Measurements from ENCODE around the gene CEACAM4. TPM values are rescaled to one million over a fixed set of nuclear protein-coding genes. Genes with fewer than 3 reads are reported as not detected.
A peak's percentile ranks its signal among the peaks of the same experiment; 100 is the strongest.

CEACAM4 gene
- polyA plus RNA-seq, 4 donors = 0.06 to 0.39 TPM; not detected in 2

- WGBS, 3 donors = 32 to 48% (median 44%) methylated on average over 3 of the region's 3 CpGs
- H3K4me3 ChIP-seq (ENCODE audit: low read depth in 1 of 3, low read length in 3 of 3) = no peak overlapping the region
- peaks cover 0 to 10% (median 0%) of the 10 kb centered on the region in 3 donors for H3K27me3 ChIP-seq (ENCODE audit: control insufficient read depth in 3 of 3, insufficient read depth in 3 of 3, low read length in 3 of 3)
- no peaks in the 10 kb centered on the region for H3K9me3 ChIP-seq (ENCODE audit: control insufficient read depth in 2 of 2, insufficient read depth in 1 of 2, low read depth in 1 of 2, low read length in 1 of 2)
- H3K27ac ChIP-seq (ENCODE audit: low read depth in 1 of 3, low read length in 2 of 3) = no peak overlapping the region
- DNase-seq (no peak), FAIRE-seq (no peak)
- H3K4me1 ChIP-seq (ENCODE audit: control insufficient read depth in 3 of 3, insufficient read depth in 2 of 3, low read depth in 1 of 3, low read length in 2 of 3) = no peaks in the 10 kb centered on the region
- H3K36me3 ChIP-seq (ENCODE audit: control insufficient read depth in 3 of 3, insufficient read depth in 2 of 3, low read depth in 1 of 3, low read length in 3 of 3) = no peaks in the 10 kb centered on the region
Observed at GRCh38 chr19:41595890-41596280, 31.0 kb downstream of the CEACAM4 start.

- Histone ChIP-seq H3K4me3 (ENCODE audit: low read depth in 1 of 3, low read length in 3 of 3) (no peak overlapping the region), H3K27me3 (ENCODE audit: control insufficient read depth in 3 of 3, insufficient read depth in 3 of 3, low read length in 3 of 3) (peaks cover 0 to 10% (median 0%) of the 10 kb centered on the region in 3 donors), H3K4me1 (ENCODE audit: control insufficient read depth in 3 of 3, insufficient read depth in 2 of 3, low read depth in 1 of 3, low read length in 2 of 3) (no peaks in the 10 kb centered on the region), H3K9me3 (ENCODE audit: control insufficient read depth in 2 of 2, insufficient read depth in 1 of 2, low read depth in 1 of 2, low read length in 1 of 2) (no peaks in the 10 kb centered on the region), H3K27ac (ENCODE audit: low read depth in 1 of 3, low read length in 2 of 3) (no peak overlapping the region), H3K36me3 (ENCODE audit: control insufficient read depth in 3 of 3, insufficient read depth in 2 of 3, low read depth in 1 of 3, low read length in 3 of 3) (no peaks in the 10 kb centered on the region)
- 22 to 23% (median 22%) methylated on average over 4 of the region's 4 CpGs for WGBS, 3 donors
- FAIRE-seq = no peak
- peak; percentile 70 to 76 for DNase-seq
Observed at GRCh38 chr19:41595258-41595889, 31.5 kb downstream of the CEACAM4 start.

DNA sequence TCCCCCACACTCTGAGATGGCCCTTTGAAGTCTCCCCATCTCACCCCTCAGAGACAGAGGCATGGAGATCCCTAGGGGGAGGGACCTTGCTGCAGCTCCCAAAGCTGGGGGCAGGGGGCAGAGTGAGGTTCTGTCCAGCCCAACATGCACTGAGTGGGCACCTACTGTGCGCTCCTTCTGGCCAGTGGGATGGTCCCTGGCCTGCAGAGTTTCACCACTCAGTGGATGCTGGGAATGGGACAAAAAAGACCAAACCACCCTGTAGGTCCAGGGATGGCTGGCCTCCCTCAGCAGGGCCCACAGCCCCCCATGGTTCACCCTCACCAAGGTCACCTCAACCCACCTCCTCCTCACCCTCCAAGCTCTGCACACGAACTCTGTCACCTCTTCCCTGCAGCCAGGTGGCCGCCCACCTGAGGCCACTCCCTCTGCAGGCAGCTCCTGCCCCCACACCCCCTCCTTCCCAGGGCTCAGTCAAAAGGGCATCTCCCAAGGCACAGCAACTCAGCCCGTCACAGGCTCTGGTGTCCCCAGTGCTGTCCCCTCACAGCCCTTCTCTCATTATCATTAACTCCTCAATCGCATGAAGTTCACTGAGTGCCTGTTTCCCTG is 34.8 kb downstream of the CEACAM4 start:
- Histone ChIP-seq H3K36me3 (ENCODE audit: control insufficient read depth in 3 of 3, insufficient read depth in 2 of 3, low read depth in 1 of 3, low read length in 3 of 3) (no peaks in the 10 kb centered on the region), H3K27ac (ENCODE audit: low read depth in 1 of 3, low read length in 2 of 3) (no peak overlapping the region), H3K9me3 (ENCODE audit: control insufficient read depth in 2 of 2, insufficient read depth in 1 of 2, low read depth in 1 of 2, low read length in 1 of 2) (no peaks in the 10 kb centered on the region), H3K4me1 (ENCODE audit: control insufficient read depth in 3 of 3, insufficient read depth in 2 of 3, low read depth in 1 of 3, low read length in 2 of 3) (no peaks in the 10 kb centered on the region), H3K27me3 (ENCODE audit: control insufficient read depth in 3 of 3, insufficient read depth in 3 of 3, low read length in 3 of 3) (peaks cover 0 to 5% (median 0%) of the 10 kb centered on the region in 3 donors), H3K4me3 (ENCODE audit: low read depth in 1 of 3, low read length in 3 of 3) (no peak overlapping the region)
- DNase-seq (no peak), FAIRE-seq (no peak)
- 42 to 50% (median 50%) methylated on average over 5 of the region's 5 CpGs for WGBS, 3 donors

DNA sequence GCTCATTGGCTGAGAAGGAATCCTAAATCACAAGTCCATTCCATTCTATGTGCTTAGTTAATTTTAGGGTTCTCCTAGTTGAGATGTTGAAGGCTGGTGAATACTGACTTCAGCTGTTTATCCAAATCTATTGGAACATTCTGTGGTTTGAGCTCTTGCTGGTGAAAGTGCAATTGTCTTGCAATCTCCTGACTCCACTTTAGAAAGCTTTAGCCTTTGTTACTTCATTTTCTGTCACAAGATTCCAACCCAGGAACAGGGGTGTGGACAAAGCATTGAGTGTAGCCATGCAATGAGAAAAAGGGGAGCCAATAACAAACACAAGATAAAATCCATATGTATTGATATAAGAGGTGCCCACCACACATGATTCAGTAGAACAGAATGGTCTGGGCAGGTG is 35.9 kb downstream of the CEACAM4 start:
- DNase-seq (no peak), FAIRE-seq (no peak)
- Histone ChIP-seq H3K27ac (ENCODE audit: low read depth in 1 of 3, low read length in 2 of 3) (no peak overlapping the region), H3K27me3 (ENCODE audit: control insufficient read depth in 3 of 3, insufficient read depth in 3 of 3, low read length in 3 of 3) (no peaks in the 10 kb centered on the region), H3K4me3 (ENCODE audit: low read depth in 1 of 3, low read length in 3 of 3) (no peak overlapping the region), H3K9me3 (ENCODE audit: control insufficient read depth in 2 of 2, insufficient read depth in 1 of 2, low read depth in 1 of 2, low read length in 1 of 2) (no peaks in the 10 kb centered on the region), H3K4me1 (ENCODE audit: control insufficient read depth in 3 of 3, insufficient read depth in 2 of 3, low read depth in 1 of 3, low read length in 2 of 3) (no peaks in the 10 kb centered on the region), H3K36me3 (ENCODE audit: control insufficient read depth in 3 of 3, insufficient read depth in 2 of 3, low read depth in 1 of 3, low read length in 3 of 3) (no peaks in the 10 kb centered on the region)

GRCh38 chr19:41589371-41589770 is 37.5 kb downstream of the CEACAM4 start:
- 40 to 59% (median 43%) methylated on average over 2 of the region's 2 CpGs for WGBS, 3 donors

DNA sequence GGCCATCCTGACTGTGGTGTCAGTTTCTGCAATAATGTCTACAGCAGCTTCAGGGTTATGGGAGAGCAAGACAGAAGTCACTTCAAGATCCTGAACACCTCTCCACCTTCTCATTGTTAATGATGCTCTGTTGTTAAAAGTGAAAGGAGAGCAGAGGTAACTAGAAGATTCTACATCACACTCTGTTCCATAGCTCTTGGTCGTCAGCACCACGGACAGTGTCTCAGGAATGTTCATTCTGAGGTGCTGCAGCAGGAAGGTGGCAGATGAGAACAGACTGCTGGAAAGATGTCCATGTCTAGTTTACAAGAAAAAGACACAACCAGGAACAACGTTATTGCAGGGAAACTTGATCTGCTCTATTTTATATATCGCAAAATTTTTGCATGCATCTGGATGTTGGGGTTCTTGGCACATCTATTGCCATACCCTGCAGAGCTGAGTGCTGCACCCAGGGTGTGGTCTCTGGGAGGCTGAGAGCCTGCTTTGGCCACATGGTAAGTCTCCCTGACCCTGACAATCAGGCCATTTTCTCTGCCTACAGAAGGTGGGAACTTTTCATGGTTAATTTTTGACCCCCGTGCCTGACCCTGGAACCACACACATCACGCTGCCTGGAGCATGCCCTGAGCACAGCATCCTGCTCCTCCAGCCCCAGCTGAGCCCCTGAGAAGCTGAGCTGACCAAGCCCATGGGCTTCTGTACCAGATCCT is 38.2 kb downstream of the CEACAM4 start:
- DNase-seq (peak; percentile 22 to 58), FAIRE-seq (no peak)
- no peaks in the 10 kb centered on the region for H3K4me1 ChIP-seq (ENCODE audit: control insufficient read depth in 3 of 3, insufficient read depth in 2 of 3, low read depth in 1 of 3, low read length in 2 of 3)
- H3K27ac ChIP-seq (ENCODE audit: low read depth in 1 of 3, low read length in 2 of 3) = no peak overlapping the region
- no peak overlapping the region for H3K4me3 ChIP-seq (ENCODE audit: low read depth in 1 of 3, low read length in 3 of 3)
- H3K9me3 ChIP-seq (ENCODE audit: control insufficient read depth in 2 of 2, insufficient read depth in 1 of 2, low read depth in 1 of 2, low read length in 1 of 2) = peaks cover 0 to 2% of the 10 kb centered on the region in 2 donors
- H3K27me3 ChIP-seq (ENCODE audit: control insufficient read depth in 3 of 3, insufficient read depth in 3 of 3, low read length in 3 of 3) = no peaks in the 10 kb centered on the region
- 25 to 38% (median 36%) methylated on average over 6 of the region's 6 CpGs for WGBS, 3 donors
- no peaks in the 10 kb centered on the region for H3K36me3 ChIP-seq (ENCODE audit: control insufficient read depth in 3 of 3, insufficient read depth in 2 of 3, low read depth in 1 of 3, low read length in 3 of 3)

More at GRCh38 chr19:41589371-41589770, 37.5 kb downstream of the CEACAM4 start:
- FAIRE-seq = no peak
- no peak for DNase-seq
- H3K27ac ChIP-seq (ENCODE audit: low read depth in 1 of 3, low read length in 2 of 3) = no peak overlapping the region
- H3K9me3 ChIP-seq (ENCODE audit: control insufficient read depth in 2 of 2, insufficient read depth in 1 of 2, low read depth in 1 of 2, low read length in 1 of 2) = no peaks in the 10 kb centered on the region
- H3K4me1 ChIP-seq (ENCODE audit: control insufficient read depth in 3 of 3, insufficient read depth in 2 of 3, low read depth in 1 of 3, low read length in 2 of 3) = no peaks in the 10 kb centered on the region
- H3K4me3 ChIP-seq (ENCODE audit: low read depth in 1 of 3, low read length in 3 of 3) = no peak overlapping the region
- H3K36me3 ChIP-seq (ENCODE audit: control insufficient read depth in 3 of 3, insufficient read depth in 2 of 3, low read depth in 1 of 3, low read length in 3 of 3) = no peaks in the 10 kb centered on the region
- H3K27me3 ChIP-seq (ENCODE audit: control insufficient read depth in 3 of 3, insufficient read depth in 3 of 3, low read length in 3 of 3) = no peaks in the 10 kb centered on the region

GRCh38 chr19:41587838-41588210 is 39.0 kb downstream of the CEACAM4 start:
- DNase-seq (no peak), FAIRE-seq (no peak)
- H3K27me3 ChIP-seq (ENCODE audit: control insufficient read depth in 3 of 3, insufficient read depth in 3 of 3, low read length in 3 of 3) = no peaks in the 10 kb centered on the region
- H3K36me3 ChIP-seq (ENCODE audit: control insufficient read depth in 3 of 3, insufficient read depth in 2 of 3, low read depth in 1 of 3, low read length in 3 of 3) = no peaks in the 10 kb centered on the region
- H3K9me3 ChIP-seq (ENCODE audit: control insufficient read depth in 2 of 2, insufficient read depth in 1 of 2, low read depth in 1 of 2, low read length in 1 of 2) = peaks cover 0 to 2% of the 10 kb centered on the region in 2 donors
- H3K4me1 ChIP-seq (ENCODE audit: control insufficient read depth in 3 of 3, insufficient read depth in 2 of 3, low read depth in 1 of 3, low read length in 2 of 3) = no peaks in the 10 kb centered on the region
- no peak overlapping the region for H3K27ac ChIP-seq (ENCODE audit: low read depth in 1 of 3, low read length in 2 of 3)
- 68 to 72% (median 71%) methylated on average over 4 of the region's 4 CpGs for WGBS, 3 donors
- H3K4me3 ChIP-seq (ENCODE audit: low read depth in 1 of 3, low read length in 3 of 3) = no peak overlapping the region

DNA sequence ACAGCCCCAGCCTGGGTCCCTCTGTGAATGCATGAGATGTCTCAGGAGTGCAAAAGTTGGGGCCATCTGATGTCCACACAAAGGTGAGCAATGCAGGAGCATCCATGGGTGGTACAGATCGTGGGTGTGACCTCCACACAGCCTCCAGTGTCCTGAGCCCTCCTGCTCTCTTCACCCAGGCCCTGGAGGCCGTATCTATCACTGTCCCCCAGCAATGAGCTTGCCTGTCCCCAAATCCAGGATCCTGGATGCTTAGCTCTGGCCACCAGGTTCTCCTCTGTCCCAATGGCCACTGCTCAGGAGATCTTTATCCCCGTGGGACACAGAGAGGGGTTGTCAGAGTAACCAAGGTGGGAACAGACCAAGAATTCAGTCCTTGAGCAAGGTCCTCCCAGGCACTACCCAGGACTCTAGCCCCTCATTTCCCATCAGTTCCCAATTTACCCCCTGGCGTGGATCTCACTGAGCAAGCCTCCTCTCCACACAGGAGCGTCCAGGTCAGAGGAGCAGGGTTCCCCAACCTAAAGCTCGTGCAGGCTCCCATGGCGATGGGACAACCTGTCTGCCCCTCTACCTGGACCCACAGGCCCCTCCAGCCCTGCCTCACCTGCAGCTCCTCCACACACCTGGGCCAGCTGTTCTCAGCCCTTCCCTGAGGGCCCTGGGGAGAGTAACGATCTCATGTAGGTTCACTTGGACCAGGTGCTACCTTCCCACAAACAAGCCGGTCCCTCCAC is 39.6 kb downstream of the CEACAM4 start:
- Histone ChIP-seq H3K36me3 (ENCODE audit: control insufficient read depth in 3 of 3, insufficient read depth in 2 of 3, low read depth in 1 of 3, low read length in 3 of 3) (no peaks in the 10 kb centered on the region), H3K27me3 (ENCODE audit: control insufficient read depth in 3 of 3, insufficient read depth in 3 of 3, low read length in 3 of 3) (no peaks in the 10 kb centered on the region), H3K27ac (ENCODE audit: low read depth in 1 of 3, low read length in 2 of 3) (no peak overlapping the region), H3K9me3 (ENCODE audit: control insufficient read depth in 2 of 2, insufficient read depth in 1 of 2, low read depth in 1 of 2, low read length in 1 of 2) (peaks cover 0 to 7% of the 10 kb centered on the region in 2 donors), H3K4me3 (ENCODE audit: low read depth in 1 of 3, low read length in 3 of 3) (no peak overlapping the region), H3K4me1 (ENCODE audit: control insufficient read depth in 3 of 3, insufficient read depth in 2 of 3, low read depth in 1 of 3, low read length in 2 of 3) (no peaks in the 10 kb centered on the region)
- no peak for FAIRE-seq
- whole genome bisulfite sequencing, 3 donors = 63 to 72% (median 64%) methylated on average over 9 of the region's 9 CpGs
- DNase-seq = no peak
